Mesendoderm (in vitro differentiated cells): ENCODE measurements around the gene TAS1R2.

Experiments used
- DNase-seq: peaks from one replicate; pipeline ENCODE4 v3.0.0; 2013
- H2AK5ac ChIP-seq: 2 replicates; pipeline ENCODE4 v1.6.1; 2013; ENCODE audit warnings: low read length, inconsistent platforms
- H2BK120ac ChIP-seq: 2 replicates; pipeline ENCODE4 v1.6.1; 2013; ENCODE audit warnings: low read depth, mild to moderate bottlenecking, low read length, moderate library complexity, mixed read lengths
- H2BK15ac ChIP-seq: replicated peaks from 2 replicates; pipeline ENCODE4 v1.6.1; 2013; ENCODE audit warnings: low read depth, mild to moderate bottlenecking, moderate library complexity
- H2BK5ac ChIP-seq: 2 replicates; pipeline ENCODE4 v1.6.1; 2013; ENCODE audit warnings: low read length, inconsistent platforms
- H3K18ac ChIP-seq: 2 replicates; pipeline ENCODE4 v1.6.1; 2013; ENCODE audit warnings: mild to moderate bottlenecking, low read length, mixed read lengths
- H3K23ac ChIP-seq: one replicate; pipeline ENCODE4 v1.6.1; 2013; ENCODE audit warnings: low read length
- H3K27ac ChIP-seq: 2 replicates; pipeline ENCODE4 v1.5.1; 2013; ENCODE audit warnings: low read depth, mild to moderate bottlenecking, inconsistent platforms, low read length, moderate library complexity
- H3K27me3 ChIP-seq: 2 replicates; pipeline ENCODE4 v1.6.1; 2013; ENCODE audit warnings: low read length, control low read depth, mild to moderate bottlenecking, inconsistent platforms; ENCODE audit not compliant: insufficient read depth, poor library complexity
- H3K36me3 ChIP-seq: 2 replicates; pipeline ENCODE4 v1.6.1; 2013; ENCODE audit warnings: low read length, inconsistent platforms; ENCODE audit not compliant: control insufficient read depth, insufficient read depth
- H3K4ac ChIP-seq: one replicate; pipeline ENCODE4 v1.6.1; 2013; ENCODE audit warnings: low read depth, mild to moderate bottlenecking, low read length, moderate library complexity
- H3K4me1 ChIP-seq: 2 replicates; pipeline ENCODE4 v1.6.1; 2013; ENCODE audit warnings: low read depth, low read length, inconsistent platforms; ENCODE audit not compliant: control insufficient read depth
- H3K4me2 ChIP-seq: 2 replicates; pipeline ENCODE4 v1.6.1; 2013; ENCODE audit warnings: low read length
- H3K4me3 ChIP-seq: 2 replicates; pipeline ENCODE4 v1.5.1; 2013; ENCODE audit warnings: mild to moderate bottlenecking, low read length
- H3K56ac ChIP-seq: one replicate; pipeline ENCODE4 v1.6.1; 2013; ENCODE audit warnings: low read length
- H3K79me1 ChIP-seq: 2 replicates; pipeline ENCODE4 v1.6.1; 2013; ENCODE audit warnings: low read length, inconsistent platforms
- H3K79me2 ChIP-seq: 2 replicates; pipeline ENCODE4 v1.6.1; 2013; ENCODE audit warnings: mild to moderate bottlenecking, low read length; ENCODE audit not compliant: control insufficient read depth, insufficient read depth
- H3K9ac ChIP-seq: 2 replicates; pipeline ENCODE4 v1.6.1; 2013; ENCODE audit warnings: low read length, inconsistent platforms
- H4K5ac ChIP-seq: one replicate; pipeline ENCODE4 v1.6.1; 2013; ENCODE audit warnings: low read length
- H4K8ac ChIP-seq: one replicate; pipeline ENCODE4 v1.6.1; 2013; ENCODE audit warnings: low read depth, mild to moderate bottlenecking, control low read depth, low read length, moderate library complexity
- WGBS: extraction: QIAGEN DNeasy Blood & Tissue Kit; methylation state at CpG from one replicate; pipeline ENCODE4 v1.1.7; 2013; ENCODE audit warnings: low lambda C conversion rate, missing lambda C conversion rate; ENCODE audit not compliant: insufficient coverage; ENCODE audit errors: extremely low coverage; 5-methylcytosine and 5-hydroxymethylcytosine counted together

TAS1R2 gene

DNA sequence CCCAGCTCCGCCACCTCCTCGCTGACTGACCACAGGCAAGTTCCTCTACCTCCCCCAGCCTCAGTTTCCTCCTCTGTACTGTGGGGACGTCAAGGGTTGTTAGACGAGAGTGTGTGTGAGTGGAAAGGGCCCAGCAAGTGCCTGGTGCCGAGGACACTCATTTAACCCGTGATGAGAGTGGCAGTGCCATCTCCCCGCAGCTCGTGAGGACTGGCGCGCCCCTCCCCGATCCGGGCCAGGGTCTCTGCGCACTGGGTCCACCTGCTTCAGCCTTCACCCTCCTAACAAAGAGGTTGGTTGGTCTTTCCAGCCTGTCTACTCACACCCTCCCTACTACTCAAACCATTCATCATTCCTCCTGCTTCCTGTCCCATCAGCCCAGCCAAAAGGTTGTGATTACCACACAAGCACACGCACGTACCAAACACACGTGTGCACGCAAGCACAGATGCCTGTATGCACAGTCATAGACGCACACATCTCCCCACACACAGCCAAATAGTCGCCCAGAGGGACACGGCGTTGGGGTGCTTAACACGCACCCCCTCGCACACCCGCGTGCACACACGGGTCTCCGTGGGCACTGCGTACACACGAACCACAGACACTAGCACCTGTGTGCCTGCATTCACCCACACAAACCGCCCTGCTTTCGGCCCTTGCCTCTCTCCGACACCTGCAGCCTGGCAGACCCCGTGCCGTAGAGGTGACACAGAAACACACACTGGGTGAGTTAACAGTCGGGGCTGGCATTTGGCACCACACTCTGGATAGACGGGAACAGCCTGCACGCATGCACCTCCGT, 39.3 kb downstream of the TAS1R2 start:
- DNase-seq, result no peak
- no peak overlapping the region for H2BK120ac ChIP-seq
- H3K18ac ChIP-seq, result no peak overlapping the region
- no peak overlapping the region for H4K8ac ChIP-seq
- H3K79me2 ChIP-seq, result no peaks in the 10 kb centered on the region
- no peak overlapping the region for H3K56ac ChIP-seq
- no peak overlapping the region for H2BK15ac ChIP-seq
- no peak overlapping the region for H3K4me3 ChIP-seq
- H3K4me2 ChIP-seq, result no peak overlapping the region
- no peak overlapping the region for H2AK5ac ChIP-seq
- H3K36me3 ChIP-seq, result no peaks in the 10 kb centered on the region
- H3K4me1 ChIP-seq, result no peaks in the 10 kb centered on the region
- no peak overlapping the region for H3K27ac ChIP-seq
- no CpG with 5 or more reads among the region's 38 CpGs for WGBS
- no peak overlapping the region for H2BK5ac ChIP-seq
- H4K5ac ChIP-seq, result no peak overlapping the region
- H3K27me3 ChIP-seq, result no peaks in the 10 kb centered on the region
- no peaks in the 10 kb centered on the region for H3K79me1 ChIP-seq
- H3K23ac ChIP-seq, result no peak overlapping the region
- H3K9ac ChIP-seq, result no peak overlapping the region
- no peak overlapping the region for H3K4ac ChIP-seq

DNA sequence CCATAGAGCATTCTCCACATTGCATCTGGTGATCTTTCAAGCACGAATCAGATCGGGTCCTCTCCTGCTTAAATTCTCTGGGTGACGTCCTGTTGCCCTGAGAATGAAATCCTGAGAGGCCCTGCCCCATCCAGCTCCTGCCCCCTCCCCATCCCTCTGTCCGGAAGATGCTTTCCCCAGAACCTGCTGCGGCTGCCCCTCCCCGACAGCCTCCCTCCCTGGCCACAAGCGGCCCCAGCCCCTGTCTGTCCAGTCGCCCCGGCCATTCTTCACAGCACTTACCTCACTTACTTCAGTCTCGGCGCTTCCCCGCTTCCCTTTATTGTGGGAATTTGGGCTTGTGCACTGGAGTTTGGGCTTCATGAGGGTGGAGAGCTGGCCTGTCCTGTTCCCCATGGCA, 40.3 kb downstream of the TAS1R2 start:
- peak overlapping the region; percentile 1 for H3K23ac ChIP-seq
- H2AK5ac ChIP-seq, result no peak overlapping the region
- no peak overlapping the region for H3K56ac ChIP-seq
- H3K79me1 ChIP-seq, result no peaks in the 10 kb centered on the region
- H2BK5ac ChIP-seq, result no peak overlapping the region
- H2BK15ac ChIP-seq, result no peak overlapping the region
- no peaks in the 10 kb centered on the region for H3K4me1 ChIP-seq
- H3K27me3 ChIP-seq, result no peaks in the 10 kb centered on the region
- H3K79me2 ChIP-seq, result no peaks in the 10 kb centered on the region
- H3K9ac ChIP-seq, result no peak overlapping the region
- H3K18ac ChIP-seq, result no peak overlapping the region
- H2BK120ac ChIP-seq, result no peak overlapping the region
- H3K4me3 ChIP-seq, result no peak overlapping the region
- no peak overlapping the region for H4K5ac ChIP-seq
- no peak overlapping the region for H3K4me2 ChIP-seq
- no peaks in the 10 kb centered on the region for H3K36me3 ChIP-seq
- H3K27ac ChIP-seq, result no peak overlapping the region
- peak; percentile 34 for DNase-seq
- WGBS, result no CpG with 5 or more reads among the region's 12 CpGs
- H3K4ac ChIP-seq, result no peak overlapping the region
- H4K8ac ChIP-seq, result no peak overlapping the region

DNA sequence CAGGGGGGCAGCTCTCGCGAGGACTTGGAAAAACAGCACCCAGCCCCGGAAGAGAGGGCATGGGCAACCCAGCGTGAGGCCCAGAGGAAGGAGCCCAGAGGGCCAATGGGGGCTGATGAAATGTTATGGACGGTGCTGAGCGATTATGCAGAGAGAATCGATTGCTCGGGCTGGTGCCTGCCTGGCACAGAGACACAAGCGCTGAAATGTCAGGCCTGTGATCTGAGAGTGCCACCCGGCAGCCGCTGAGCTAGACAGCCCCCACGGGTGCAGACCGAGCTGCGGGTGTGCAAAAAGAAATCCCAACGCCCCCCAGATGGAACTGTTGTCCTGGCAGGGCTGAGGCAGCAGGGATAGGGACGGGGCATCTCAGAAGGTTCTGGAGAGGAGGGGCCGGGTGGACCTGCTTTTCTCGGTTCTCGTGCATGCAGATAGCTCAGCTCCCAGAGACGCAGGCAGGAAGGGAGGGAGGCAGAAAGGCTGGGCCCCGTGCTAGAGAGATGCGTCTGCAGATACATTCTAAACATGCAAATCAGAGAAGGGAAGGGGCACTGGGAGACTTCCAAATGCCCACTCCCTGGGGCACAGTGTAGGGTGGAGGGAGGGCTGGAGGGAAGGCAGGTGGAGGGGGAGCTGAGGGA, 41.5 kb downstream of the TAS1R2 start:
- Histone ChIP-seq H2BK5ac (no peak overlapping the region), H3K4me2 (no peak overlapping the region), H2BK120ac (no peak overlapping the region), H2BK15ac (no peak overlapping the region), H3K27me3 (no peaks in the 10 kb centered on the region), H3K4me3 (no peak overlapping the region), H4K5ac (no peak overlapping the region), H3K36me3 (no peaks in the 10 kb centered on the region), H3K56ac (no peak overlapping the region), H3K4ac (no peak overlapping the region), H3K4me1 (no peaks in the 10 kb centered on the region), H4K8ac (no peak overlapping the region), H3K79me2 (no peaks in the 10 kb centered on the region), H3K9ac (no peak overlapping the region), H3K27ac (no peak overlapping the region), H3K79me1 (no peaks in the 10 kb centered on the region), H3K18ac (no peak overlapping the region), H2AK5ac (no peak overlapping the region), H3K23ac (no peak overlapping the region)
- WGBS, result no CpG with 5 or more reads among the region's 22 CpGs
- DNase-seq, result no peak

DNA sequence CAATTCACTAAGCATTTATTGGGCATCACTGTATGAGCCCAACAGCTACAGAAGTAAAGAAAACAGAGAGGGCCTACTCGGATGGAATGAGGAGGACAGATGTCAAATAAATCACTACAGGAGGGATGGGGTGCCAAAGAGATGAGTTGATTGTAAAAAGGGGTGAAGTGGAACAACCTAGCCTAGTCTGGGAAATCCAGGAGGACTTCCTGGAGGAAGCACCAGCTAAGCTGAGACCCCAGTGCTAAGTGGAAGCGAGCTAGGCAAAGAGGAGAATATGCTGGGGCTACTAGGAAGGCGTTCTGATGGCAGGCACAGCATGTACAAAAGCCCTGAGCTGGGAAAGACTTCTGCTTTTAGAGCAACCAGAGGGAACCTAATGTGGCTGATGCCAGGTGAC, 42.1 kb downstream of the TAS1R2 start:
- H2BK120ac ChIP-seq, result no peak overlapping the region
- H2AK5ac ChIP-seq, result no peak overlapping the region
- H3K27me3 ChIP-seq, result no peaks in the 10 kb centered on the region
- no peak overlapping the region for H3K23ac ChIP-seq
- H3K27ac ChIP-seq, result no peak overlapping the region
- H3K4ac ChIP-seq, result no peak overlapping the region
- no peak overlapping the region for H4K5ac ChIP-seq
- H3K79me2 ChIP-seq, result no peaks in the 10 kb centered on the region
- no peaks in the 10 kb centered on the region for H3K79me1 ChIP-seq
- no peak overlapping the region for H2BK15ac ChIP-seq
- no peak overlapping the region for H4K8ac ChIP-seq
- H3K18ac ChIP-seq, result no peak overlapping the region
- H2BK5ac ChIP-seq, result no peak overlapping the region
- H3K4me1 ChIP-seq, result no peaks in the 10 kb centered on the region
- H3K4me2 ChIP-seq, result no peak overlapping the region
- no peak overlapping the region for H3K9ac ChIP-seq
- H3K36me3 ChIP-seq, result no peaks in the 10 kb centered on the region
- no peak for DNase-seq
- H3K4me3 ChIP-seq, result no peak overlapping the region
- no peak overlapping the region for H3K56ac ChIP-seq
- WGBS, result no CpG with 5 or more reads among the region's 3 CpGs

DNA sequence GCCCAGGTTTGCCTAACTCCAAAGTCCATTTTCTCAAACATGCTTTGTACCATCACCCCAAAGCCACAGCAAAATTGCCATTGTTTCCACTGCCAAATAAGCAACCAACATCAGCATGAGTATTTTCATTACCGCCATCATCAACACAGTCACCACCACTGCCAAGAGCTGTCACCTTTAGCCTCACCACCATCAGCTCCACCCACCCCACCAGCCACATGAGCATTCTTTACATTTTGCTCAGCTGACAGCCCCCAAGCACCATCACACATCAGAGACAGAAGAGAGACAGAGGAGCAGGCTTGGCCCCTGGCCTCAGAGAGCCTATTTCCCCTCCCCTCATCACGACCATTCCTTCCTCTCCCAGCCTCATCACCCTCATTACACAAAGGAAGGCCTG, 42.7 kb downstream of the TAS1R2 start:
- Histone ChIP-seq H3K4me2 (no peak overlapping the region), H3K23ac (no peak overlapping the region)
- WGBS, result no CpG with 5 or more reads among the region's 2 CpGs

More for the DNA sequence above, 42.7 kb downstream of the TAS1R2 start:
- H4K8ac ChIP-seq, result no peak overlapping the region
- H3K9ac ChIP-seq, result no peak overlapping the region
- no peaks in the 10 kb centered on the region for H3K36me3 ChIP-seq
- no peaks in the 10 kb centered on the region for H3K79me1 ChIP-seq
- no peak overlapping the region for H3K27ac ChIP-seq
- no peaks in the 10 kb centered on the region for H3K79me2 ChIP-seq
- H3K4me1 ChIP-seq, result no peaks in the 10 kb centered on the region
- no peaks in the 10 kb centered on the region for H3K27me3 ChIP-seq
- no peak overlapping the region for H2BK15ac ChIP-seq
- DNase-seq, result peak; percentile 36
- no peak overlapping the region for H3K4me3 ChIP-seq
- H4K5ac ChIP-seq, result no peak overlapping the region
- H3K18ac ChIP-seq, result no peak overlapping the region
- no peak overlapping the region for H2BK120ac ChIP-seq
- H3K4ac ChIP-seq, result no peak overlapping the region
- no peak overlapping the region for H2BK5ac ChIP-seq
- H2AK5ac ChIP-seq, result no peak overlapping the region
- H3K56ac ChIP-seq, result no peak overlapping the region
